HUES48 (cell line): ENCODE data around the gene KIAA0753.
"Not testable (repeated sequence)": the region's sequence is repeated elsewhere in the genome, so short reads cannot be mapped to it uniquely, and the experiment has no call there.

Source experiments
- H3K27ac ChIP-seq: one replicate; pipeline ENCODE4 v1.7.0; 2013; ENCODE audit warnings: low read depth, low read length, inconsistent platforms
- H3K27me3 ChIP-seq: 2 replicates; pipeline ENCODE4 v1.6.1; 2013; ENCODE audit warnings: mild to moderate bottlenecking, low read length; ENCODE audit not compliant: control insufficient read depth, insufficient read depth
- H3K36me3 ChIP-seq: 2 replicates; pipeline ENCODE4 v1.6.1; 2013; ENCODE audit warnings: low read length; ENCODE audit not compliant: control insufficient read depth, insufficient read depth
- H3K4me1 ChIP-seq: 2 replicates; pipeline ENCODE4 v1.6.1; 2013; ENCODE audit warnings: mild to moderate bottlenecking, low read length; ENCODE audit not compliant: control insufficient read depth, insufficient read depth
- H3K4me3 ChIP-seq: 2 replicates; pipeline ENCODE4 v1.5.1; 2013; ENCODE audit warnings: mild to moderate bottlenecking, low read depth, low read length
- H3K9ac ChIP-seq: 2 replicates; pipeline ENCODE4 v1.6.1; 2013; ENCODE audit warnings: mild to moderate bottlenecking, low read depth, low read length, moderate library complexity
- H3K9me3 ChIP-seq: 2 replicates; pipeline ENCODE4 v1.6.1; 2013; ENCODE audit warnings: low read length; ENCODE audit not compliant: control insufficient read depth, insufficient read depth

The KIAA0753 gene

DNA sequence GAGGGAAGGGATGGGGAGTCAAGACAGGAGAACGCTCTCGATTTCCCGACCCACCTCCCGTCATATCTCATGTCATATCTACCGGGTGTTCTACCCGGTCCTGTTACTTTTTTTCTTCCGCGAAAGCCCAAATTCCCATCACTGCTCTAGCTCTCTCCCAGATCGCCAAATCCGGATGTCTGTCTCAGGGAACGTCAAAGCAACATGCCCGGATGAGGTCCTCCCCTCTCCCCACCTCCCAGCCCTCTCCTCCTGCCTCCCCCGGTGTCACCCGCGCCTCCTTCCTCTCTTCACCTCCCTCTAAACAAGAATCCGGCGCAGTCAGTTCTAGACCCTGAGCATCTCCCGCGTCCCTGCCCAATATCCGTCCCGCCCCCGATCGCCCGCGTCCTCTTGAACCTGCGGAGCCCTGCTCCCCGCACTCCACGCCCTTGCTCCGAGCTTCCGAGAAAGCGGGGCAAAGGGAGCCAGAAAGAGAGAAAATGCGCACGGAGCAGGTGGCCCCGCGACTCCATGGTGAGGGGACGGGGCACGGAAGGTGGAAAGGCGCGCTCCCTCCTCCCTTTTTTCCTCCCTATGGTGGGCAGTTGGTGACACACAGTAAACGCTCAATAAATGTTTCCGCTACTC, 15.3 kb upstream of the KIAA0753 start:
- peaks cover 19% of the 10 kb centered on the region for H3K4me1 ChIP-seq
- H3K9me3 ChIP-seq, H3K36me3 ChIP-seq, H3K9ac ChIP-seq, H3K27ac ChIP-seq: not testable (repeated sequence)
- H3K27me3 ChIP-seq: peaks cover 46% of the 10 kb centered on the region
- peak overlapping the region; percentile 59 for H3K4me3 ChIP-seq

DNA sequence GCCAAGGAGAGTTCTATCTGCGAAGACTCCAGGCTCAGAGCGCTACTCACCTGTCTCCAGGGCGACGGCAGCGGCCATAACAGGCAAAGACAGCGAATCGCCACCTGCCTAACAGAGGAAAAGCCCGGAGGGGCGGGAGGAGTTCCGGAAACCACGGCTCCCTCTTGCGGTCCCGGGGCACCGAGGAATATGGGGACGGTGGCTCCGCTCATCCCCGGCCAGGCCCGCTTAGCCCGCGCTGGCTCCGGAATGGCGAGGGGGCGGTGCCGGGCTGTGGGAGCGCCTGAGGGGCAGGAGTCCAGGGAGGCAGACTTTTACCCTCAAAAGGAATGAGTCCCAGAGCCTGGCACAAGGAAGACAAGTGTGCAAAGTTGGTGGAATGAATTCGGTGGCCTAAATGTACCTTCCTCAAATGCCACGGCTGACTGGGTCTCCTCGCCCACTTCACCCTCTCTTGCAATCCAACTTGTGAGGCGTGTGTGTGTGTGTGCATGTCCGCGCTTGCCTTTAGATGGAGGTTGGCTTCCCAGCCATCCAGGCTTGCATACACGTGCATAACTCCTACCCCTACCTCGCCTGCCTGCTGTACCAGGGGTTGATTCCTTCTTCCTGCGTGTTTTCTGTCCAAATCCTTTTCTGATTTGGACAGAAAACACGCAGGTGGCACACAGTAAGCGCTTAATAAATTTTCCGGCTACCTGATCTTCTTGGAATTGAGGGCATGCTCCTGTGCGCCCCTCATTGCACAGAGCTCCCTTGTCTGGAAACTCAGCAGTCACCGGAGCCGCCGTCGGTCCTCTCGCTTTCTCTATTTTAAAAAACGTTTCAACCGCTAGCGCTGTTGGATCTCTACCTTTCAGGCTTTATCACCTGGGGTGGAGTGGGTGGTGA, 14.6 kb upstream of the KIAA0753 start:
- H3K36me3 ChIP-seq: no peaks in the 10 kb centered on the region
- H3K27me3 ChIP-seq: peaks cover 46% of the 10 kb centered on the region
- no peak overlapping the region for H3K9ac ChIP-seq
- peak overlapping the region; percentile 59 for H3K4me3 ChIP-seq
- H3K4me1 ChIP-seq: peaks cover 19% of the 10 kb centered on the region
- no peak overlapping the region for H3K27ac ChIP-seq
- no peaks in the 10 kb centered on the region for H3K9me3 ChIP-seq

DNA sequence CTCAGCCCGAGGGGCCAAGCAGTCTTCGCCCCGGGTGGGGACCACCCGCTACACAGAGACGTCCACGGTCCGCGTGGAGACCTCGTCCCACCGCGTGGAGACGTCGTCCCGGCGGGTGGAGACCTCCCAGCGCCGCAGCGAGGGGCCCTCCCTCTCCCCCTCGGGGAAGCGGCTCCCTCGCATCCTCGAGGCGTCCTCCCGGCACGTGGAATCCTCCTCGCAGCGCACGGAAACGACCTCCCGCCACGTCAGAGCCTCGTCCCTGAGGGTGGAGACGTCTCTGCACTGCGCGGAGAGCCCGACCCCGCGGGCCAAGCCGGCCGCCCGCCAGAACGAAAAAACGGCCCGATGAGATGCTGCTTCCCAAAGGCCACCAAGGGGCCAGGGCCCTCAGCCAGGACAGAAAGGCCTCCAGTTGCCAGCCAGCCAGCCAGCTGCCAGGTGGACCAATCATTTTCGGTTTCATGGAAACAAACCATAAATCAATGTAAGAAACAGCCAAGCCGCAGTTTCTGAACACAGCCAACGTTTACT, 11.5 kb upstream of the KIAA0753 start:
- Histone ChIP-seq H3K9ac (no peak overlapping the region), H3K4me1 (peaks cover 19% of the 10 kb centered on the region), H3K4me3 (peak overlapping the region; percentile 89), H3K9me3 (no peaks in the 10 kb centered on the region), H3K27me3 (peaks cover 38% of the 10 kb centered on the region), H3K36me3 (peaks cover 23% of the 10 kb centered on the region), H3K27ac (no peak overlapping the region)

DNA sequence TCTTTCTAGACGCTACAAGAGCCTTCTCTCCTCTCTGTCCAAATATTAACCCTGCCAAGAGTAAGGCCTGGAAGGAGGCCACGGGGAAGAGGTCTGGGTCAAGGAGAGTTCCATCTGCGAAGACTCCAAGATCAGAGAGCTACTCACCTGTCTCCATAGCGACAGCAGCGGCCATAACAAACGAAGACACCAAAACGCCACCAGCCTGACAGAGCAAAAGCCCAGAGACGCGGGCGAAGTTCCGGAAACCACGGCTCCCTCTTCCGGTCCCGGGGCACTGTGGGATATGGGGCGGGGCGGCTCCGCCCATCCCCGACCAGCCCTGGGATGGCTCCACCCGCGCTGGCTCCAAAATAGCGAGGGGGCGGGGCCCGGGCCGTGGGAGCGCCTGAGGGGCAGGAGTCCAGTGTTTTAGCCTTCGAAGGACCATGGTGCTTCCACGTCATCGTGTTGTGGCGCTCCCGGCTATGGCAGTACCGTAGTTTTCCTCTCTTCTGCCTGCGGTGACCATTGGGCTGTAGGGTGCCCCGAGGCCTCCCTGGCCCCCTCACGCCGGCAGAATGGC, 10.9 kb upstream of the KIAA0753 start, which contains the start of the genes C17orf100 and MED31:
C17orf100 (plus strand) TSS at position 409 of the 565 bp plus-strand sequence; CDS start at position 561, 152 bp downstream.
MED31 (minus strand) TSS at position 252 of the 565 bp plus-strand sequence; CDS start at position 175, 77 bp downstream.
- Histone ChIP-seq H3K27ac (peak within 1 kb of the TSS; percentile 97), H3K9ac (peak within 1 kb of the TSS; percentile 65), H3K9me3 (no peaks in the 10 kb centered on the region), H3K4me3 (peak within 1 kb of the TSS; percentile 89), H3K36me3 (peaks cover 23% of the 10 kb centered on the region), H3K4me1 (peaks cover 19% of the 10 kb centered on the region), H3K27me3 (peaks cover 38% of the 10 kb centered on the region)

DNA sequence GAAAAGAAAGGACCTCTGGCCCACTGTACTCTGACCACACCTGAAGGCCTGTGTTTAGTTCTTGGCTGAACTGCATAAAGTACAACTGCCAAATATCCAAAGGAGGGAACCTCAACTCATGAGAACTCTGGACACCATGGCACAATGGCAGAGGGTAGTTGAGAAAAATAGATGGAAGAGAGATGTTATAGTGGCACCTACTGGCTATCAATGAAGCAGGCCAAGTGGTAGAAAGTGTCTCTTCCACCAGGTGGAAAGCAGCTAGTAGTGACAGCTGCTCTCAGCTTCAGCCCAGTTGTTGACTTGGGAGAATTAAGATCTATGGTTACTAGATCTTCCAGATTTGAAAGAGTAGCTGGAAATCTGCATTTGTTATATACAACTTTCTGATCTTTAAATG, 7.7 kb upstream of the KIAA0753 start:
- Histone ChIP-seq H3K27me3 (peaks cover 9% of the 10 kb centered on the region), H3K9ac (no peak overlapping the region), H3K9me3 (no peaks in the 10 kb centered on the region), H3K4me1 (no peaks in the 10 kb centered on the region), H3K27ac (no peak overlapping the region), H3K4me3 (no peak overlapping the region), H3K36me3 (peaks cover 54% of the 10 kb centered on the region)

DNA sequence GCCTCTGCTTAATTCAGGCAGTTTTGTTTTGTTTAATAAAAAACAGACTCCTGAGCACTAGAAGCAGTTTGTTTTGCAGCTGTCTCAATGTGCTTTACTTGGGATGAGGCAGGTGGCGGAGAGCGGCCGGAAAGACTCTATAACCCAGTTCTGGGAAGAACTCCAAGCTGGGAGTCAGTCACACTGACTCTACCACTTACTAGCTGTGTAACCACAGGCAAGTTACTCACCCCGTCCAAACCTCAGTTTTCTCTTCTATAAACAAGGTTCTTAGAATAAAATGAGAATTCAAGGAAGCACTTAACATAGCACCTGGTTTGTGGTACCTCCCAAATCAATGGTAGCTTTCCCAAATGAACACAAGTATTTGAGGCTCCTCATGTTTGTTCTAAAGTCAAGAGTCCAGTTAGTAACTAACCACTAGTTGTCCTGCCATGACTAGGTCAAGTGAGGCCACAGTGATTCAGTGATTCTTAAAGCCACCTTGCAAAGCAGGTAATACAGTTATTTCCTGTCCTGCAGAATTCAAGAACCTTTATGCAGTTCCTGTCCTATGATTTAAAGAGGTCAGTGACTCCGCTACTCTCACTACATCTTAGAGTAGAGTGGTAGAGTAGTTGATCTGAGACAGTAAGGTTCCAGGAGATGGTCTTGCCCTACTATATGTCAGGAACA, 3.1 kb upstream of the KIAA0753 start:
- H3K27ac ChIP-seq: no peak overlapping the region
- H3K36me3 ChIP-seq: peaks cover 56% of the 10 kb centered on the region
- H3K4me3 ChIP-seq: no peak overlapping the region

DNA sequence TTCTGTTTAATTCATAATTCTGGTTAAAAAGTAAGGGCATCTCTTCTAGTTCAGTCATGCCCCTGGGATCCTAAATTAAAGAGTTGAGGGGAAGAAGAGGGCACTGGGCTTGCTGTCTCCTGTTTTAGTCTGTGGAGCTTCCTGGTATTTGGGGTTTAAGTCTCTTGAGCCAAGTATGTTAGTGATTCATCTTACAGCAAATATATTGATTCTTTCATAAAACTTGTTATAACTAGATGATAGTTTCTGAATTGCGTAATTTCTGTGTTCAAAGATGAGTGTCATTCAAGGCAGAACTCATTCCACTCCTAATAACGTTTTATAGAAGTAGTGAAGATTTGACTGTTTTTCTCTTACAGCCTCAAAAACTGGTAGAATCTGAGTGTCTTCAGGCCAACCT, 2.1 kb upstream of the KIAA0753 start:
- no peak overlapping the region for H3K4me3 ChIP-seq
- no peak overlapping the region for H3K27ac ChIP-seq
- peaks cover 47% of the 10 kb centered on the region for H3K36me3 ChIP-seq
- 0 out of 2 replicates have a peak, but pooled peaks cover 6% of the 10 kb centered on the region for H3K4me1 ChIP-seq
- H3K9me3 ChIP-seq: no peaks in the 10 kb centered on the region
- H3K27me3 ChIP-seq: no peaks in the 10 kb centered on the region
- H3K9ac ChIP-seq: no peak overlapping the region

More for the DNA sequence above, 3.1 kb upstream of the KIAA0753 start:
- Histone ChIP-seq H3K9me3 (no peaks in the 10 kb centered on the region), H3K27me3 (no peaks in the 10 kb centered on the region), H3K4me1 (0 out of 2 replicates have a peak, but pooled peaks cover 6% of the 10 kb centered on the region), H3K9ac (no peak overlapping the region)

DNA sequence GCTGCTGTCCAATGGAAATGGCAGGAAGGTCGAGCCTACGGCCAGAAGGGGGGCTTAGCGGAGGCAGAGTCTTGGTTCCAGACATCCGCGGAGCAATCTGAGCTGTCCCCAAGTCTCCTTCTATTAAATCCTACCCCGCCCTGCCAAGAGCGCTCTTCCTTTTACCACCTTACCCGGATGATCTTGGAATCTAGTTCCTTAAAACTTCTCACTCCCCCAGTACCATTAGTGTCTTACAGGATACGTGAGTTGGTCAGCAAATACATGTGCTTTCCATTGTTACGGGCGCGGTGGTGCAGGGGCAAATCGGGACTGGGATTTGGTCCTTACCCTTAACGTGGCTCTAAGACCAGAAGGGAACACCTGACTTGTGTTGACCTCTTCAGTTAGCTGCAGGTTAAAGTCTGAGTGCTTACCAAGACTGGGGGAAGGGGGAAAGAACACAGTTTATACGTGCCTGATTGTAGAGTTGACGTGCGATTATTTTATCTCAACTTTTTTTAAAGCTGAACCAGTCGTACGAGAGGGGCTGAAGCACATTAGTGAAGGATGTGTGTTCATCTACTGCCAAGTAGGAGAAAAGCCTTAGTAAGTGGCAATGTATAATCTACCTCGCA, 844 bp upstream of the KIAA0753 start:
- Histone ChIP-seq H3K9me3 (no peaks in the 10 kb centered on the region), H3K27ac (peak overlapping the region; percentile 96), H3K9ac (peak overlapping the region; percentile 88), H3K4me3 (peak overlapping the region; percentile 80), H3K4me1 (0 out of 2 replicates have a peak, but pooled peaks cover 6% of the 10 kb centered on the region), H3K36me3 (peaks cover 42% of the 10 kb centered on the region), H3K27me3 (no peaks in the 10 kb centered on the region)

DNA sequence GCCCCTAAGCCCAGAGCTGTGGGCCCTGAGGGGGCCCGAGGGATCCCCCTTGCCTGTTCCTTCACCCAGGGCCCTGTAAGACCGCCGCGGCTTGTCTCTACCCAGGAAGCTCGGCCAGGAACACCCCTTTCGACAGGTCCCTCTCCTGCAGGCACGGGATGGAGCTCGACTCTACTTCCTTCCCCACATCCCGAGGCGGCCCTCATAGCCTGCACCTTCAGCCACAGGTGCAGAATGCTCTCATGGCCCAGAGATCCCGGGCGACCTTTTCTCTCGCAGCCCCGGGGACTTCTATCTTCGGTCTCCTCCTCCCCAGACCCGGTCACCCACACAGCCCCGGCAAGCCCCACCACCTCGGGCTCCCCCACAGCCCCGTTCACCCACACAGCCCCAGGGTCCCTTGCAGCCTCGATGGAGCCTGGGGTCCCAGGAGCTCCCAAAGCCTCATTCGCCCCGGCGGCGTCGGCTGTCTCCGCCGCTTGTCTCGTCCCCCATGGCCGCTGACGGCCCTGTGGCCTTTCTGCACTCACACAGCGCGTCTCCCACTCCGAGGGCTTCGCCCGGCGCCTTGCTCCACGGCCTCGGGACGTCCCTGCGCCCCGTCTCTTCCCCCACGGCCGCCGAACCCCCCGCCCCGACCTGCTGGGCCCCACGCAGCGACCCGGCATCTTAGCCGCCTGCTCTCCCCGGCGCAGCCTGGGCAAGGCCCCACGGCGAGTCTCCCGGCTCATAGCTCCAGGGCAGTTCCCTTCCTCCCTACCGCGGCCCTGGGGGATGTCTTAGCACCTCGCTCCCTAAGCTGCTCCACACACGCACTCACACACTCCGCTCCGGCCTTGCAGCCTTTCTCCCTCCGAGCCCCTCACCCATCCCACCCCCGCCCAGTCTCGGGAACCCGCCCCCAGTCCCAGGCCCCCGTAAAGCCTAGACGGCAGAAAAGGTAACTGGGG, 650 bp downstream of the KIAA0753 start:
- Histone ChIP-seq H3K9ac (peak overlapping the region; percentile 88; the same call in 1 of the 2 replicates), H3K36me3 (peaks cover 30% of the 10 kb centered on the region), H3K4me3 (peak overlapping the region; percentile 80), H3K27me3 (no peaks in the 10 kb centered on the region), H3K4me1 (0 out of 2 replicates have a peak, but pooled peaks cover 6% of the 10 kb centered on the region), H3K27ac (peak overlapping the region; percentile 96), H3K9me3 (no peaks in the 10 kb centered on the region)
